ENCODE data around the gene SRPRA. TPM values are rescaled to one million over a fixed set of nuclear protein-coding genes. Genes with fewer than 3 reads are reported as not detected.
"Not testable (repeated sequence)": the region's sequence is repeated elsewhere in the genome, so short reads cannot be mapped to it uniquely, and the experiment has no call there.

The SRPRA gene
- total RNA-seq, 1 donor = 102 TPM

GRCh38 chr11:126310992-126311310, 42.3 kb upstream of the SRPRA start:
- TF ChIP-seq, protein P1, sequence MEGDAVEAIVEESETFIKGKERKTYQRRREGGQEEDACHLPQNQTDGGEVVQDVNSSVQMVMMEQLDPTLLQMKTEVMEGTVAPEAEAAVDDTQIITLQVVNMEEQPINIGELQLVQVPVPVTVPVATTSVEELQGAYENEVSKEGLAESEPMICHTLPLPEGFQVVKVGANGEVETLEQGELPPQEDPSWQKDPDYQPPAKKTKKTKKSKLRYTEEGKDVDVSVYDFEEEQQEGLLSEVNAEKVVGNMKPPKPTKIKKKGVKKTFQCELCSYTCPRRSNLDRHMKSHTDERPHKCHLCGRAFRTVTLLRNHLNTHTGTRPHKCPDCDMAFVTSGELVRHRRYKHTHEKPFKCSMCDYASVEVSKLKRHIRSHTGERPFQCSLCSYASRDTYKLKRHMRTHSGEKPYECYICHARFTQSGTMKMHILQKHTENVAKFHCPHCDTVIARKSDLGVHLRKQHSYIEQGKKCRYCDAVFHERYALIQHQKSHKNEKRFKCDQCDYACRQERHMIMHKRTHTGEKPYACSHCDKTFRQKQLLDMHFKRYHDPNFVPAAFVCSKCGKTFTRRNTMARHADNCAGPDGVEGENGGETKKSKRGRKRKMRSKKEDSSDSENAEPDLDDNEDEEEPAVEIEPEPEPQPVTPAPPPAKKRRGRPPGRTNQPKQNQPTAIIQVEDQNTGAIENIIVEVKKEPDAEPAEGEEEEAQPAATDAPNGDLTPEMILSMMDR (IDR thresholded peaks at IDR 0.05; ENCODE audit: insufficient read depth, low read depth, low read length) = no peak
- DNase-seq (ENCODE audit: low read depth) = no peak
- H3K4me3 ChIP-seq (ENCODE audit: low read depth, low read length) = no peak overlapping the region

DNA sequence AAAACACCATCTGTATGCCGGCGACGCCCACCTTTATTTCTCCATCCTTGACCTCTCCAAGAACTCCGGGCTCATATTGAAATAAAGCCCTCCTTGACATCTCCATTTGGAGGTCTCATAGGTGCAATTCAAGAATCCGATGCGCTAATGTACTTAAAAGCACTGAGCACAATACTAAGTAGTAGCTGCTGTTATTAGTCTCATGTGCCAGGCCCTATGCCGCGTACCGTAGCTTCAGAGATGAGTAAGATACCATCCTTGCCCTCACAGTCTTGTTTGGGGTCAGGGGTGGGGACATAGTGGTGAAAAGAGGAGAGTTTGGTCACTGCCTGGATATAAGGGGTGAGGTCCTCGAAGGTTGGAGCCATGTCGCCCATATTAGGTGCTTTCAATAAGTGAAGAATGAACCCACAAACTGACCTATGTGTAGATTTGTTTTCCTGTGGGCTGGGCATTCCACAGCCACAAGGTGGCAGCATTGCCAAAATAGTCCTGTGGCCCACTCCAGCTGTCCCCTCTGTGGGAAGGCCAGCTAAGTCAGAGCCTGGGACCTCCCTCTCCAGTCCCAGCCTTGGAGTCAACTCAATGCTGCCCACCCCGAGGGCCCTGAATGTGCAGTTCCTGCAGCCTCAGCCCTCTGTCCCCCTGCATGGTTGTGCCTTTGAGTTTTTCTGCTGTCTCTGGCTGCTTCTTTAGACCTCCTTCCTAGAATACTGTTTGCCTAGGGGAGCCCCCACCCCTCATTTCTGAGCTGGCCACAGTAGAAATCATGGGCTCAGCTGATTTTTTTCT, 41.7 kb upstream of the SRPRA start:
- H3K4me3 ChIP-seq (ENCODE audit: low read depth, low read length) = no peak overlapping the region
- TF ChIP-seq, protein P1 (IDR thresholded peaks at IDR 0.05; ENCODE audit: insufficient read depth, low read depth, low read length) = peak; percentile 90
- DNase-seq (ENCODE audit: low read depth) = peak; percentile 78

GRCh38 chr11:126308771-126309170, 40.1 kb upstream of the SRPRA start:
- H3K4me3 ChIP-seq (ENCODE audit: low read depth, low read length); DNase-seq (ENCODE audit: low read depth): not testable (repeated sequence)

- no peak overlapping the region for H3K4me3 ChIP-seq (ENCODE audit: low read depth, low read length)
- TF ChIP-seq, protein P1 (IDR thresholded peaks at IDR 0.05; ENCODE audit: insufficient read depth, low read depth, low read length) = no peak
- DNase-seq (ENCODE audit: low read depth) = no peak
Measured at GRCh38 chr11:126308271-126308671, 39.6 kb upstream of the SRPRA start.

DNA sequence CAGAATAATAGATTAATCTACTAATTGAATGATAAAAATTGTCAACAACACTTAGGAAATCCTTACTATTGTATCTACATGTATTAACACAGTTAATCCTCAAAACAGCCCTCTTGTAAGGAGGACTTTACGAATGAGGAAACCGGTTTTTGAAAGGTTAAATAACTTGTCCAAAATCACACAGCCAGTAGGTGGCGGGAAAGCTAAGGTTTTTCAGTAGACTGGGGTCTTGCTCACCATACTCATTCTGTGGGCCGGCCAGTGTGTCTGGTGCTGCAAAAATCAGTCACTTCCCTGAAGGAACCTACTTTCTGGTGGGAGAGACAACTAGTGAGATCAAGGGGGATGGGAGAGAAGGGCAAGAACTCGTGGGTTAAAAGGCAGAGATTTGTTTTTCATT, 39.0 kb upstream of the SRPRA start:
- H3K4me3 ChIP-seq (ENCODE audit: low read depth, low read length) = no peak overlapping the region
- peak; percentile 60 for DNase-seq (ENCODE audit: low read depth)
- TF ChIP-seq, protein P1 (IDR thresholded peaks at IDR 0.05; ENCODE audit: insufficient read depth, low read depth, low read length) = peak; percentile 59

- no peak overlapping the region for H3K4me3 ChIP-seq (ENCODE audit: low read depth, low read length)
- TF ChIP-seq, protein P1 (IDR thresholded peaks at IDR 0.05; ENCODE audit: insufficient read depth, low read depth, low read length) = no peak
- no peak for DNase-seq (ENCODE audit: low read depth)
Measured at GRCh38 chr11:126305699-126306098, 37.0 kb upstream of the SRPRA start.

DNA sequence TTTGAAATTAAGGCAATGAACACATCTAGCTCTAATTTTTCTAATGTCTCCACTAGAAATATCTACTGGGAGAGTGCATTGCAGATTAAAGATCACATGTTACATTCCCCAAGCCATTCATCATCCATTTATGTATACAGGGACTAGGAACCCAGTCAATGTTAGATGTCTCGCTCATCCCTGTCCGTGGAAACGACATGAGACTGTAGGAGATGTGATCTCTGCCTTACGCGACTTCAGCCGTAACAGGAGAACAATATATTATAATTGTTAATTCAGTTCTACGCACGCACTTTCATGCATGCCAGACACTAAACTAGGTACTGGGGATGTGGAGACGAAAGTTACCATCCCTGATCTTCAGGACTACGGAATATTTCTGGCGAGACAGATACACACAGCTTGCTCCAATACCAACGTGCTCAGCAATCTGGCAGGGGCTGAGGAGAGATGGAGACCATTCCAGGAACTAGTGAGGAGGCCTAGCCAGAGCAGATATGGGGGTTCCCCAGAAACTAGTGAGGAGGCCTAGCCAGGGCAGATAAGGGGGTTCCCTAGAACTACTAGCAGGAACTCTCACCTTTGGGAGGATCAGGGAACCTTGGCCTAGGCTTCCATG, 35.9 kb upstream of the SRPRA start:
- TF ChIP-seq, protein P1 (IDR thresholded peaks at IDR 0.05; ENCODE audit: insufficient read depth, low read depth, low read length) = no peak
- no peak for DNase-seq (ENCODE audit: low read depth)
- peak overlapping the region; percentile 95 for H3K4me3 ChIP-seq (ENCODE audit: low read depth, low read length)
